WTC11 (cell line): ENCODE data around the gene ARHGAP4.

Source experiments
- CBFB ChIP-seq: sonication (generic); formaldehyde crosslinking; IDR thresholded peaks from 2 replicates; pipeline ENCODE4 v1.8.1; 2022; ENCODE audit warnings: mild to moderate bottlenecking, low read depth, missing genetic modification reagents
- ETV6 ChIP-seq: sonication (generic); formaldehyde crosslinking; IDR thresholded peaks from 2 replicates; pipeline ENCODE4 v1.8.1; 2022; ENCODE audit warnings: mild to moderate bottlenecking, missing genetic modification reagents
- NR3C1 ChIP-seq: sonication (generic); formaldehyde crosslinking; conservative IDR thresholded peaks from 2 replicates; pipeline ENCODE4 v1.8.1; 2023; ENCODE audit warnings: low read depth, mild to moderate bottlenecking, missing genetic modification reagents
- TF ChIP-seq, protein P1 (sequence below): sonication (generic); formaldehyde crosslinking; conservative IDR thresholded peaks from 2 replicates; pipeline ENCODE4 v1.8.1; 2023; ENCODE audit warnings: mild to moderate bottlenecking, low read depth, missing genetic modification reagents, moderate library complexity
- TF ChIP-seq, protein P2 (sequence below): sonication (generic); formaldehyde crosslinking; IDR thresholded peaks from 2 replicates; pipeline ENCODE4 v1.8.1; 2023; ENCODE audit warnings: mild to moderate bottlenecking, moderate library complexity, missing genetic modification reagents

DNA sequence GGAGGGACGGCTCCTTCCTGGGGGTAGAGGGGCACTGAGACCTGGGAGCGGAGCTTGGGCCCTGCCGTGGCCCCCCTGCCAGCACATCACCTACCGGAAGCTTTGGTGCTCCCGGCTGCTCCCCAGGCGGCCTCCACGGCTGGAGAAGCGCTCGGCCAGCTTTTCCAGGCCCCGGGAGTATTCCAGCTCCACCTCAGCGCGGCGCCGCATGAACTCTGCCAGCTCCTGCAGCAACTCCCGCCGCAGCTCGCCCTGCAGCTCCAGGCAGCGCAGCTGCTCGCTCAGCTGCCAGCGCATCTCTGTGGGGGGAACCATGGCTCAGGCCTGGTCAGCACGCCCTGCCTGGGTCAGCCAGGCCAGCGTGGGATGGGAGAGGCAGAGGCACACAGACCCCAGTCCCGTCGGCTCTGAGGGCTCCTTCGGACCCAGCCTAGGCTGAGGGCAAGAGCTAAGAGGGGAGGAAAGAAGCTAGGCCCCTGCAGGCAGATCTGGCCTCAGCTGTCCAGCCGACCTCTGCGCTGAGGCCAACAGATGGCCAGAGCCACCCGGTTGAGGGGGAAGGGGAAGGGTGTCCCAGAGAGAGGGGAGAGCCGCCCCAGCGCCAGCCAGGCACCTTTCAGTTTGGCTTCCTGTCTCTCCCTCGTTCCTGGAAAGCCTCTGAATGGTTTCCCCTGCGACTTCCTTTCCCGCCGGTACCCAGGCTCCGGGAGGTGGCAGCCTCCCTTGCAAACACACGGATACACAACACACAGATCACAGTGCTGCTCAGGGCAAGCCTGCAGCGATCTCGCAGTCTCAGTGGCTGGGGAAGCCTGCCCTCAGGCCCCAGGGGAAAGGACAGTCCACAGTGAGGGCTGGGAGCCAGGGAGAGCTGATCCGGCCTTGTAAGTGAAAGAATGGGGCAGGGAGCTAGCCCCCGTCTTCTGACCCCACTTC is 4.3 kb downstream of the ARHGAP4 start:
- TF ChIP-seq, protein P1, sequence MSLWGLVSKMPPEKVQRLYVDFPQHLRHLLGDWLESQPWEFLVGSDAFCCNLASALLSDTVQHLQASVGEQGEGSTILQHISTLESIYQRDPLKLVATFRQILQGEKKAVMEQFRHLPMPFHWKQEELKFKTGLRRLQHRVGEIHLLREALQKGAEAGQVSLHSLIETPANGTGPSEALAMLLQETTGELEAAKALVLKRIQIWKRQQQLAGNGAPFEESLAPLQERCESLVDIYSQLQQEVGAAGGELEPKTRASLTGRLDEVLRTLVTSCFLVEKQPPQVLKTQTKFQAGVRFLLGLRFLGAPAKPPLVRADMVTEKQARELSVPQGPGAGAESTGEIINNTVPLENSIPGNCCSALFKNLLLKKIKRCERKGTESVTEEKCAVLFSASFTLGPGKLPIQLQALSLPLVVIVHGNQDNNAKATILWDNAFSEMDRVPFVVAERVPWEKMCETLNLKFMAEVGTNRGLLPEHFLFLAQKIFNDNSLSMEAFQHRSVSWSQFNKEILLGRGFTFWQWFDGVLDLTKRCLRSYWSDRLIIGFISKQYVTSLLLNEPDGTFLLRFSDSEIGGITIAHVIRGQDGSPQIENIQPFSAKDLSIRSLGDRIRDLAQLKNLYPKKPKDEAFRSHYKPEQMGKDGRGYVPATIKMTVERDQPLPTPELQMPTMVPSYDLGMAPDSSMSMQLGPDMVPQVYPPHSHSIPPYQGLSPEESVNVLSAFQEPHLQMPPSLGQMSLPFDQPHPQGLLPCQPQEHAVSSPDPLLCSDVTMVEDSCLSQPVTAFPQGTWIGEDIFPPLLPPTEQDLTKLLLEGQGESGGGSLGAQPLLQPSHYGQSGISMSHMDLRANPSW (CRISPR knock-in tag): no peak
- TF ChIP-seq, protein P2, sequence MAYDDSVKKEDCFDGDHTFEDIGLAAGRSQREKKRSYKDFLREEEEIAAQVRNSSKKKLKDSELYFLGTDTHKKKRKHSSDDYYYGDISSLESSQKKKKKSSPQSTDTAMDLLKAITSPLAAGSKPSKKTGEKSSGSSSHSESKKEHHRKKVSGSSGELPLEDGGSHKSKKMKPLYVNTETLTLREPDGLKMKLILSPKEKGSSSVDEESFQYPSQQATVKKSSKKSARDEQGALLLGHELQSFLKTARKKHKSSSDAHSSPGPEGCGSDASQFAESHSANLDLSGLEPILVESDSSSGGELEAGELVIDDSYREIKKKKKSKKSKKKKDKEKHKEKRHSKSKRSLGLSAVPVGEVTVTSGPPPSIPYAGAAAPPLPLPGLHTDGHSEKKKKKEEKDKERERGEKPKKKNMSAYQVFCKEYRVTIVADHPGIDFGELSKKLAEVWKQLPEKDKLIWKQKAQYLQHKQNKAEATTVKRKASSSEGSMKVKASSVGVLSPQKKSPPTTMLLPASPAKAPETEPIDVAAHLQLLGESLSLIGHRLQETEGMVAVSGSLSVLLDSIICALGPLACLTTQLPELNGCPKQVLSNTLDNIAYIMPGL: no peak
- TF ChIP-seq ETV6 (CRISPR knock-in tag) (no peak), NR3C1 (CRISPR knock-in tag) (no peak), CBFB (CRISPR knock-in tag) (no peak)
